GM19467 (cell line): ENCODE data around the gene PSORS1C2.
"Not testable (repeated sequence)": the region's sequence is repeated elsewhere in the genome, so short reads cannot be mapped to it uniquely, and the experiment has no call there.

Experiments
- ATAC-seq: cut with Tn5 transposase; IDR thresholded peaks from one replicate; pipeline ENCODE4 v1.9.1; 2021; ENCODE audit warnings: mild to moderate bottlenecking, moderate library complexity; ENCODE audit not compliant: unreplicated experiment

PSORS1C2 gene

GRCh38 chr6:31168606-31169005 lies 29.7 kb upstream of the PSORS1C2 start:
- ATAC-seq: no peak

GRCh38 chr6:31165986-31166385 lies 27.1 kb upstream of the PSORS1C2 start:
- ATAC-seq: no peak

GRCh38 chr6:31165064-31165832 lies 26.4 kb upstream of the PSORS1C2 start:
- ATAC-seq: peak; percentile 65

- ATAC-seq: not testable (repeated sequence)
Measured at GRCh38 chr6:31164475-31165063, 25.7 kb upstream of the PSORS1C2 start.

- no peak for ATAC-seq
Measured at GRCh38 chr6:31163922-31164321, 25.1 kb upstream of the PSORS1C2 start.

- no peak for ATAC-seq
Measured at GRCh38 chr6:31162463-31163165, 23.7 kb upstream of the PSORS1C2 start.

- no peak for ATAC-seq
Measured at GRCh38 chr6:31161216-31162126, 22.6 kb upstream of the PSORS1C2 start.

- ATAC-seq: no peak
Measured at GRCh38 chr6:31158863-31159855, 20.3 kb upstream of the PSORS1C2 start.

GRCh38 chr6:31158140-31158862 lies 19.4 kb upstream of the PSORS1C2 start, which contains the start of gene TCF19:
Gene TCF19, plus strand, starts transcription at chr6:31158589. Its CDS starts 881 bp downstream, at chr6:31159470.
- peak; percentile 72 for ATAC-seq

GRCh38 chr6:31157513-31158139 lies 18.8 kb upstream of the PSORS1C2 start, which contains the start of gene CCHCR1:
Gene CCHCR1, minus strand, starts transcription at chr6:31157802. Its CDS starts 202 bp downstream, at chr6:31157600.
- ATAC-seq: no peak

GRCh38 chr6:31156641-31157040 lies 17.8 kb upstream of the PSORS1C2 start:
- ATAC-seq: no peak

- no peak for ATAC-seq
Measured at GRCh38 chr6:31154436-31154835, 15.6 kb upstream of the PSORS1C2 start.

- ATAC-seq: no peak
Measured at GRCh38 chr6:31152781-31153180, 13.9 kb upstream of the PSORS1C2 start.

GRCh38 chr6:31149827-31150447 lies 11.1 kb upstream of the PSORS1C2 start:
- no peak for ATAC-seq

- no peak for ATAC-seq
Measured at GRCh38 chr6:31145386-31145785, 6.5 kb upstream of the PSORS1C2 start.

GRCh38 chr6:31144970-31145340 lies 6.1 kb upstream of the PSORS1C2 start:
- ATAC-seq: no peak

- no peak for ATAC-seq
Measured at GRCh38 chr6:31144296-31144969, 5.6 kb upstream of the PSORS1C2 start.
